Uterus (tissue), 4 donors: Measurements from ENCODE around the gene SLC7A6OS. TPM values are rescaled to one million over a fixed set of nuclear protein-coding genes. Genes with fewer than 3 reads are reported as not detected.

ENCODE experiments used
- DNase-seq, 2 donors: peaks; one replicate each; pipeline ENCODE4 v3.0.0-alpha.2; 2019 to 2020
- H3K27ac ChIP-seq, 2 donors: fragments of 200-600 bp; sonication (generic); 1 replicate in 1 of 2; 2 replicates in 1 of 2; pipeline ENCODE4 v1.5.1; 2016 to 2018
- H3K27me3 ChIP-seq, 2 donors: fragments of 200-600 bp; sonication (generic); one replicate each; pipeline ENCODE4 v1.5.1; 2018 to 2019; ENCODE audit warnings: control low read depth in 1 of 2
- H3K36me3 ChIP-seq, 2 donors: fragments of 200-600 bp; sonication (generic); one replicate each; pipeline ENCODE4 v1.5.1; 2019; ENCODE audit warnings: control low read depth in 1 of 2
- H3K4me1 ChIP-seq, 2 donors: fragments of 200-600 bp; sonication (generic); one replicate each; pipeline ENCODE4 v1.5.1; 2018 to 2019; ENCODE audit warnings: control low read depth in 1 of 2
- H3K4me3 ChIP-seq, 2 donors: fragments of 200-600 bp; sonication (generic); 1 replicate in 1 of 2; 2 replicates in 1 of 2; pipeline ENCODE4 v1.5.1; 2018 to 2019; ENCODE audit warnings: mild to moderate bottlenecking in 1 of 2
- H3K9me3 ChIP-seq, 2 donors: fragments of 200-600 bp; sonication (generic); one replicate each; pipeline ENCODE4 v1.5.1; 2019; ENCODE audit warnings: control low read depth in 1 of 2
- CTCF ChIP-seq, 4 experiments: fragments of 200-600 bp in 2 of 4; fragments of 450-650 bp in 2 of 4; sonication (generic) in 2 of 4; IDR thresholded peaks; one replicate each; pipeline ENCODE4 v1.5.1; 2016 to 2019; ENCODE audit warnings: antibody characterized with exemption in 4 of 4, mild to moderate bottlenecking in 2 of 4, moderate library complexity in 1 of 4
- POLR2A ChIP-seq, 2 donors: fragments of 450-650 bp; IDR thresholded peaks; one replicate each; pipeline ENCODE4 v1.6.1; 2016; ENCODE audit warnings: antibody characterized with exemption in 2 of 2, mild to moderate bottlenecking in 1 of 2, moderate library complexity in 1 of 2
- intact Hi-C: fragments of 100-400 bp; cut with DNase I; formaldehyde crosslinking; loops from one replicate; pipeline ENCODE4 v1.15.1; 2023; ENCODE audit warnings: low total_unique reads
- total RNA-seq, 4 donors: library from RNA; depleted of rRNA in 3 of 4; stranded (reverse); fragments of >200 nt in 3 of 4; gene quantifications; one replicate each; pipeline versions ENCODE4 v1.1.0 to v1.2.4, GENCODE V29; 2014 to 2023
- donor health status: DM: yes; HTN: yes; CAD: no.

SLC7A6OS gene
- total RNA-seq, 4 donors from 2014 or later: 7.6 to 18.9 (median 13.4) TPM

DNA sequence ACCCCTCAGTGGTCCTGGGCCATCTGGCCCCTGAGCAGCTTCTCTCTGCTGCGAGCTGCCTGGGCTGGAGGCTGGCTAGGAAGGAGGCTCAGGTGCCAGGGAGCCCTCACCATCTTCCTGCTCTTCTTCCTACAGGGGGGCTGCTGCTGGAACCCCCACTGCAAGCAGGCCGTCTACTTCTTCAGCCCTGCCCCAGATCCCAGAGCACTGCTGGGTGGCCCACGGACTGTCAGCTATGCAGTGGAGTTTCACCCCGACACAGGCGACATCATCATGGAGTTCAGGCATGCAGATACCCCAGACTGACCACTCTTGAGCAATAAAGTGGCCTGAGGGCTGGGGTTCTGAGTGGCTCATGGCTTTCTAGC is 46.2 kb upstream of the SLC7A6OS start:
- no peaks in the 10 kb centered on the region for H3K4me1 ChIP-seq
- no peaks in the 10 kb centered on the region for H3K9me3 ChIP-seq
- H3K4me3 ChIP-seq: no peak overlapping the region
- TF ChIP-seq POLR2A (IDR thresholded peaks at IDR 0.05) (no peak), CTCF (IDR thresholded peaks at IDR 0.05) (no peak)
- H3K36me3 ChIP-seq: no peaks in the 10 kb centered on the region
- no peaks in the 10 kb centered on the region for H3K27me3 ChIP-seq
- H3K27ac ChIP-seq: no peak overlapping the region
- no peak for DNase-seq
- intact Hi-C loops: no loop called here

- intact Hi-C loops: no loop called here
- no peak overlapping the region for H3K27ac ChIP-seq
- DNase-seq: no peak
Observed at GRCh38 chr16:68356249-68356918, 45.6 kb upstream of the SLC7A6OS start.

DNA sequence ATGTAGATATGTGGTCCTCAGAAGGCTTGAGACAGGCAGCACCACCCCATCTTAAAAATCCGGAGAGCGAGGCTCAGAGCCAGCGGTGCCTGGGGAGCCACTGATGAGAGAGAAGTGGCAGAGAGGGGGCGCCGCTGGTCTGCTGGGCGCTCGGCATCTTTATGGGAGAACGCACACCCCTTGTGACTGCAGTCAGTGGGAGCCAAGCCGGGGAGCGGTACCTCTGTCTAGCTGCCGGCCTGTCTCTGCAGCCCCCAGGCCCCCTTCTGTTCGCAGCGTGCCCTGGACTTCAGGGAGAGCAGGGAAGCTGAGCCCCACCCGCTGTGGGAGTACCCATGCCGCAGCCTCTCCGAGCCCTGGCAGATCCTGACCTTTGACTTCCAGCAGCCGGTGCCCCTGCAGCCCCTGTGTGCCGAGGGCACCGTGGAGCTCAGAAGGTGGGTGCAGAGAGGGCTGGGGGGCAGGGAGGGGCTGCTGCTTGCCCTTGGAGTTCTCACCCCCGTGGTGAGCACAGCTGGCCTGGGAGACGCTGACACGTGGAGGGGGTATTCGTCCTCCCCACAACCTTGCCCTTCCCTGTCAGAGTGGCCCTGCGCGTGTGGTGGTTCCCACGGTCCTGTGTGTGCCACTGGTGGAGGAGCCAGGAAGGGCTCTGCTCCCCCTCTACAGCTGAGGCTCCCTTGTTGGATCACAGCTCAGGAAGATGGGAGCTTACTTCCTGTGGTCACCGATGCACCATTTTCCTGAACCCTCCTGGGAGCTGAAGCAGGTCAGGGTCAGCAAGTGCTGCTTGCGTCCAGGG is 44.9 kb upstream of the SLC7A6OS start:
- H3K27ac ChIP-seq: no peak overlapping the region
- no peak overlapping the region for H3K4me3 ChIP-seq
- TF ChIP-seq CTCF (IDR thresholded peaks at IDR 0.05) (no peak), POLR2A (IDR thresholded peaks at IDR 0.05) (no peak)
- no peak for DNase-seq
- H3K27me3 ChIP-seq: no peaks in the 10 kb centered on the region
- no peaks in the 10 kb centered on the region for H3K4me1 ChIP-seq
- H3K9me3 ChIP-seq: no peaks in the 10 kb centered on the region
- intact Hi-C loops: no loop called here
- no peaks in the 10 kb centered on the region for H3K36me3 ChIP-seq

More at GRCh38 chr16:68356249-68356918, 45.6 kb upstream of the SLC7A6OS start:
- Histone ChIP-seq H3K27me3 (no peaks in the 10 kb centered on the region), H3K36me3 (no peaks in the 10 kb centered on the region), H3K4me3 (no peak overlapping the region), H3K4me1 (no peaks in the 10 kb centered on the region), H3K9me3 (no peaks in the 10 kb centered on the region)
- TF ChIP-seq POLR2A (IDR thresholded peaks at IDR 0.05) (no peak), CTCF (IDR thresholded peaks at IDR 0.05) (no peak)

- Histone ChIP-seq H3K9me3 (no peaks in the 10 kb centered on the region), H3K27ac (no peak overlapping the region), H3K36me3 (no peaks in the 10 kb centered on the region), H3K4me3 (no peak overlapping the region), H3K27me3 (no peaks in the 10 kb centered on the region), H3K4me1 (no peaks in the 10 kb centered on the region)
- intact Hi-C loops: no loop called here
- DNase-seq: no peak
- TF ChIP-seq CTCF (IDR thresholded peaks at IDR 0.05) (no peak), POLR2A (IDR thresholded peaks at IDR 0.05) (no peak)
Observed at GRCh38 chr16:68354816-68355215, 44.1 kb upstream of the SLC7A6OS start.

DNA sequence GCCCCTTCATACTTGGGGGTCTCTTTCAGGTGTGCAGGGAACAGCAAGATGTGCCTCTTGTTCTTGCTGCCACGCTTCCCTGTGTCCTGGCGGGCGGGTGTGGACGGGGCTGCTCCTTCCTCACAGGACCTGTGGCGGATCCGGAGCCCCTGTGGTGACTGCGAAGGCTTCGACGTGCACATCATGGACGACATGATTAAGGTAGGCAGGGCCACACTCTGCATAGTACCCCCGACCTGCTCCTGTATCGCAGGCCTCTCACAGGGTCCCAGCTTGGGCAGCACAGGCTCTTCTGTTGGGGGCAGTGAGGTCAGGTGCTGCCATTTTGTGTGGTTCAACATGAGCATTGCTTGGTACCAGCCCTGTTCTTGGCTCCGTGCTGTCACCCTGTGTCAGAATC is 42.6 kb upstream of the SLC7A6OS start:
- Histone ChIP-seq H3K27me3 (no peaks in the 10 kb centered on the region), H3K4me1 (no peaks in the 10 kb centered on the region), H3K36me3 (no peaks in the 10 kb centered on the region), H3K27ac (no peak overlapping the region), H3K9me3 (no peaks in the 10 kb centered on the region), H3K4me3 (no peak overlapping the region)
- TF ChIP-seq CTCF (IDR thresholded peaks at IDR 0.05) (no peak), POLR2A (IDR thresholded peaks at IDR 0.05) (no peak)
- intact Hi-C loops: no loop called here
- DNase-seq: no peak
